ENCODE measurements around the gene CDYL2. TPM values are rescaled to one million over a fixed set of nuclear protein-coding genes. Genes with fewer than 3 reads are reported as not detected.

Gene CDYL2
- total RNA-seq, 4 donors from 2014 or later, result 7.4 to 18.6 (median 9.4) TPM

DNA sequence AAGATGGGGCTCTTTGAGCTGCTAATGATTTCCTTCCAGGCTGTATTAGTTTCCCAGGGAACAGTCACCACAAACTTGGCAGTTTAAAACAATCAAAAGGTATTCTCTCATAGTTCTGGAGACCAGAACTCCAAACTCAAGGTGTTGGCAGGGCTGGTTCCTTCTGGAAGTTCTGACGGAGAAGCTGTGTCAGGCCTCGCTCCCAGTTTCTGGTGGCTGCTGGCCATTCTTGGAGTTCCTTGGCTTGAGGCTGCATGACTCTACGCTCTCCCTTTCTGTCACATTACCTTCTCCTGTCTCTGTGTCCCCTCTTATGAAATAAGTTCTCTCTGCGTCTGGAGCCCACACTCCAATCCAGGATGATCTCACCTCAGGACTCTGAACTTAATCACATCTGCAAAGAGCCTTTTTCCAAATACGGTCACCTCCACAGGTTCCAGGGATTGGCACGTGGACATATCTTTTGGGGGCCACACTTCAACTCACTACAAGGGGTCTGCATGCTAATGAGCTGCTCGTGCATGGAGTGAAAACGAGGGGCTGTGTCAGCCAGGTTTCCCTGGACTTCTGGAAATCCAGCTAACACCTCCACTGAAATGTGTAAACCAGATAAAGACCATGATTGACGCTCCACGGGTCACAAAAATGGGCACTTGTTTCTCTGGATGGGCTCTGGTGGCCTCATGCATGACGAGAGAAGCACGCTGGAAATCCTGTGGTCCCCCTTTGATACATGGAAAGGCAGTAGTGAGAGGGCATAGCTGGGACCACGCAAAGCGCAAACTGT lies 185.3 kb downstream of the CDYL2 start:
- Histone ChIP-seq H3K36me3 (no peaks in the 10 kb centered on the region), H3K27ac (no peak overlapping the region), H3K27me3 (no peaks in the 10 kb centered on the region), H3K4me3 (no peak overlapping the region), H3K9me3 (no peaks in the 10 kb centered on the region), H3K4me1 (no peaks in the 10 kb centered on the region)
- DNase-seq, result no peak
- TF ChIP-seq CTCF (IDR thresholded peaks at IDR 0.05), result no peak
- no peak for TF ChIP-seq POLR2A (IDR thresholded peaks at IDR 0.05)

DNA sequence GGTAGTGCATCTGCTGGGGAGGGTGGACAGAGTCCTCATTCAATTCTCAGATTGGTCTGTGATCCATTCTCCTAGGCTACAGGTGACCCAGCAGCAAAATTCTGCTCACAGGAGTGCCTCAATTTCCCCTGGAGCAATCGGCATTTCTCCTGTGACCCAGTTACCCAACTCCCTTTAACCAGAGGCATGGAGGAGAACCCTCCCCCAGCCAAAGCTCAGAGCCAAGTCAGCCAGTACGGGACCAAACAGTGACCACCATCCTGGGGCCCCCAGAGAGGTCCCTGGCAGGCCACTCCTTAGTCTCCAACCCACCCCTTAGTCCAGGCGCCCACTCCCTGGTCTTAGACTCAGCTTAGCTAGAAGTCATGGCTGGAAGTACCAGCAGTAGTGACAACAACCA lies 188.0 kb downstream of the CDYL2 start:
- no peak overlapping the region for H3K27ac ChIP-seq
- no peaks in the 10 kb centered on the region for H3K27me3 ChIP-seq
- H3K4me1 ChIP-seq, result no peaks in the 10 kb centered on the region
- DNase-seq, result no peak
- H3K4me3 ChIP-seq, result no peak overlapping the region
- H3K9me3 ChIP-seq, result no peaks in the 10 kb centered on the region
- TF ChIP-seq CTCF (IDR thresholded peaks at IDR 0.05), result no peak
- TF ChIP-seq POLR2A (IDR thresholded peaks at IDR 0.05), result no peak
- peaks cover 0 to 10% (median 0%) of the 10 kb centered on the region in 3 donors for H3K36me3 ChIP-seq

- peaks cover 0 to 10% (median 0%) of the 10 kb centered on the region in 3 donors for H3K36me3 ChIP-seq
- H3K27ac ChIP-seq, result no peak overlapping the region
- H3K9me3 ChIP-seq, result no peaks in the 10 kb centered on the region
- DNase-seq, result no peak
- H3K27me3 ChIP-seq, result no peaks in the 10 kb centered on the region
- no peaks in the 10 kb centered on the region for H3K4me1 ChIP-seq
- H3K4me3 ChIP-seq, result no peak overlapping the region
- TF ChIP-seq CTCF (IDR thresholded peaks at IDR 0.05) (no peak), POLR2A (IDR thresholded peaks at IDR 0.05) (no peak)
These were observed 188.7 kb downstream of the CDYL2 start for GRCh38 chr16:80615735-80616134.

GRCh38 chr16:80614908-80615671 lies 189.3 kb downstream of the CDYL2 start:
- H3K36me3 ChIP-seq, result peaks cover 0 to 10% (median 0%) of the 10 kb centered on the region in 3 donors
- H3K4me1 ChIP-seq, result no peaks in the 10 kb centered on the region
- no peak for TF ChIP-seq POLR2A (IDR thresholded peaks at IDR 0.05)
- no peak for TF ChIP-seq CTCF (IDR thresholded peaks at IDR 0.05)

DNA sequence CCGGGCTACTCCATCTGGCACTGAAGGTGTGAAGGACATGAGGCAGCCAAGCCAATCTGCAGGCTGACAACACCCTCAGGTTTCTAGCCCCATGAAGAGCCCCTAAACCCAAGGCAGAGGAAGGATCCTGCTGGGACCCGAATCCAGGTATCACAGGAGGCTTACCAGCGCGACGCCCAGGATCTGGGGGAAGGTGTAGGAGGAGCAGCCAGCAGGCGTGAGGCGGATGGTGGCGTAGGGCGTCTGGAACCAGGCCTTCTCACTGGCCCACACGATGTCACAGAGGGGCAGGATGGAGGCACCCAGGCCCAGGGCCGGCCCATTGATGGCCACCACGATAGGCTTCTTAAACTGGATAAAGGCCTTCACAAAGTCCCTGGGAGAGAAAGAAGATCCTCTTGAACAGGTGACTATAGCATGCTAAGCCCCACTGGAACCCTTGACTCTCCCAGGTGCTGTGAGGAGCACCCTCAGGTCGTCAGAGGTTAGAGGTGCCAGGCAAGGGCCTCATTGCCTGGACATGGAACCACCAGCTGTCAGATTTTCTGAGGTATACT lies 191.9 kb downstream of the CDYL2 start:
- Histone ChIP-seq H3K9me3 (no peaks in the 10 kb centered on the region), H3K27ac (no peak overlapping the region), H3K4me1 (no peaks in the 10 kb centered on the region), H3K4me3 (no peak overlapping the region), H3K36me3 (peaks cover 0 to 10% (median 0%) of the 10 kb centered on the region in 3 donors), H3K27me3 (no peaks in the 10 kb centered on the region)
- DNase-seq, result no peak
- TF ChIP-seq CTCF (IDR thresholded peaks at IDR 0.05) (no peak), POLR2A (IDR thresholded peaks at IDR 0.05) (no peak)

More at GRCh38 chr16:80614908-80615671, 189.3 kb downstream of the CDYL2 start:
- Histone ChIP-seq H3K9me3 (no peaks in the 10 kb centered on the region), H3K27ac (no peak overlapping the region), H3K4me3 (no peak overlapping the region), H3K27me3 (no peaks in the 10 kb centered on the region)
- no peak for DNase-seq

Data from Peyer's patch (tissue), 4 donors.